ENCODE results near the gene APOL2.

Gene APOL2

DNA sequence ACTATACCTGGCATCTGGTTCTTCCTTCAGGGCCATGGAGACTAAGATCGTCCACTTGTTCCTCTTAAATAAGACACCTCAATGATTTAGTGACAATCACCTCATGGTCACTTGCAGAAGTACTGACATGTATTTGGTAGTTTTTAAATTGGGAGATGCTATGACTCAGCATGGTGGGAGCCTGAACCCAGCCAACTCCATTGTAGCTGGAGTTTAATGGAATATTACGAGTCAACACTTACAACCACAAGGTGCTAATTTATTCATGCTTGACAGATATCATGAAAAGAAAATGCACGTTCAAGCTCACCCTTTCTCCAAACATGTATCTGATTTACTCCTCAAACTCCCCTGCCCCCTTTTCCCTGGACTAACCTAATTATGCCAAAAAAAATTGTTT, 62.2 kb downstream of the APOL2 start:
- no peak for DNase-seq (ENCODE audit: low read depth in 2 of 2, low spot score in 1 of 2)

Data from stimulated activated CD8-positive, alpha-beta memory T cell treated with anti-CD3 and anti-CD28 coated beads, Interleukin-4, amount 100 ng/mL, for 4 hours (primary cell).